Peyer's patch (tissue), 4 donors: ENCODE measurements around the gene PCDHGC5. TPM values are rescaled to one million over a fixed set of nuclear protein-coding genes. Genes with fewer than 3 reads are reported as not detected.

Experiments used
- DNase-seq, 3 donors: peaks; one replicate each; pipeline ENCODE4 v3.0.0-alpha.2; 2017 to 2019
- H3K27ac ChIP-seq, 4 donors: fragments of 200-600 bp; sonication (generic); one replicate each; pipeline ENCODE4 v1.5.1; 2016 to 2019
- H3K27me3 ChIP-seq, 2 donors: fragments of 200-600 bp; sonication (generic); one replicate each; pipeline ENCODE4 v1.5.1; 2019
- H3K36me3 ChIP-seq, 3 donors: fragments of 200-600 bp; sonication (generic); one replicate each; pipeline ENCODE4 v1.5.1; 2016 to 2019
- H3K4me1 ChIP-seq, 4 donors: fragments of 200-600 bp; sonication (generic); one replicate each; pipeline ENCODE4 v1.5.1; 2016 to 2019
- H3K4me3 ChIP-seq, 4 donors: fragments of 200-600 bp; sonication (generic); 1 replicate in 3 of 4; 2 replicates in 1 of 4; pipeline ENCODE4 v1.5.1; 2016 to 2019; ENCODE audit warnings: mild to moderate bottlenecking in 1 of 4
- H3K9me3 ChIP-seq, 4 donors: fragments of 200-600 bp; sonication (generic); one replicate each; pipeline ENCODE4 v1.5.1; 2016 to 2019; ENCODE audit warnings: mild to moderate bottlenecking in 1 of 4
- CTCF ChIP-seq, 6 experiments: fragments of 450-650 bp in 4 of 6; fragments of 200-600 bp in 2 of 6; sonication (generic) in 1 of 6; IDR thresholded peaks; one replicate each; pipeline ENCODE4 v1.5.1; 2017 to 2019; ENCODE audit warnings: antibody characterized with exemption in 6 of 6, mild to moderate bottlenecking in 3 of 6, moderate library complexity in 1 of 6
- POLR2A ChIP-seq, 2 donors: fragments of 450-650 bp; IDR thresholded peaks; one replicate each; pipeline ENCODE4 v1.5.1; 2017; ENCODE audit warnings: antibody characterized with exemption in 2 of 2, mild to moderate bottlenecking in 2 of 2, moderate library complexity in 2 of 2
- total RNA-seq, 4 donors: library from RNA; depleted of rRNA; stranded (reverse); fragments of >200 nt; gene quantifications; one replicate each; pipeline ENCODE4 v1.1.0, GENCODE V29; 2016

The PCDHGC5 gene
- total RNA-seq = 1 to 10 TPM in 1 of 4 donors, under 1 TPM in 2, not detected in 1; 0.67 to 1.4 (median 0.95) TPM

DNA sequence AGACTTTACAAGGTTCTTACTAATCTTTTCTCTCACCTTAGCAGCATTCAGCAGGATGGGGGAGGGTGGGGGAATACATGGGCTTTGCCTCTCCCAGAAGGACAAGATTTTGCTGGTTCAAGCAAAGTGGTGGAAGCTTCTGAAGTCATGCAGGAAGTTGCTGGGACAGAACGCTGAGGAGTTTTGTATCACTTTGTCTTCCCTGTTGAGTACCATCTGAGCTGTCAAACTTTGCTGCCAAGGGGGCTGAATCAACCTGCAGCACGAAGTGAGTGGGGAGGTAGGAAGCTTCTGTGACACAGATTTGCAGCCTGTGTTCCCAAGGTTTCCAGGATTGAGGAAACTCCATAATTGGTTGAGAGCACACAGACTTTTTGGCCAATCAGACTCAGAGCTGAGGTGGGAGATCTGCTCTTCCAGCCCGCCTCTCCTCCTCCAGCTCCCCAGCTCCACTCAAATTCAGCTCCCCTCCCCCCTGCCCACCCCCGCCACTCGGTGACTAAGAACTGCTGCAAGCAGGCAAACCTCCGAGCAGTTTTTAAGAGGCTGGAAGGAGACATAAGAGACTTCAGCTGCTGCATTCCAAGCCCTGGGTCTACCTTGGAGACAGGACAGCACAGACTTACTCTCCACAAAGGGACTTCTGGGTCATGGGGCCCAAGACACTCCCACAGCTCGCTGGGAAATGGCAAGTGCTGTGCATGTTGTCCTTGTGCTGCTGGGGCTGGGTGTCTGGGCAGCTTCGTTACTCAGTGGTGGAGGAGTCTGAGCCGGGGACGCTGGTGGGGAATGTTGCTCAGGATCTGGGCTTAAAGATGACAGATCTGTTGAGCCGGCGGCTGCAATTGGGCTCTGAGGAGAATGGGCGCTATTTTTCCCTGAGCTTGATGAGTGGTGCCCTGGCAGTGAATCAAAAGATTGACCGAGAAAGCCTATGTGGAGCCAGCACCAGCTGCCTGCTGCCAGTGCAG is at the start of gene PCDHGC5:
TSS of gene PCDHGC5 (plus strand) at position 491 of the 971 bp plus-strand sequence. CDS start at position 651, 160 bp downstream.
- H3K4me1 ChIP-seq = peaks cover 0 to 9% (median 4%) of the 10 kb centered on the region in 4 donors
- H3K27me3 ChIP-seq = peaks cover 0 to 5% of the 10 kb centered on the region in 2 donors
- H3K4me3 ChIP-seq = no peak within 1 kb of the TSS
- no peak for TF ChIP-seq POLR2A (IDR thresholded peaks at IDR 0.05)
- no peak within 1 kb of the TSS for H3K27ac ChIP-seq
- DNase-seq = no peak
- no peaks in the 10 kb centered on the region for H3K36me3 ChIP-seq
- H3K9me3 ChIP-seq = no peaks in the 10 kb centered on the region

- Histone ChIP-seq H3K36me3 (no peaks in the 10 kb centered on the region), H3K4me3 (no peak overlapping the region), H3K9me3 (peaks cover 0 to 31% (median 0%) of the 10 kb centered on the region in 4 donors), H3K4me1 (no peaks in the 10 kb centered on the region), H3K27ac (no peak overlapping the region), H3K27me3 (no peaks in the 10 kb centered on the region)
- DNase-seq = no peak
- TF ChIP-seq POLR2A (IDR thresholded peaks at IDR 0.05) (no peak), CTCF (IDR thresholded peaks at IDR 0.05) (no peak)
Observed at GRCh38 chr5:141439411-141440141, 49.3 kb upstream of the PCDHGC5 start.

GRCh38 chr5:141440341-141440740 is 48.5 kb upstream of the PCDHGC5 start:
- no peak for TF ChIP-seq POLR2A (IDR thresholded peaks at IDR 0.05)
- no peak for TF ChIP-seq CTCF (IDR thresholded peaks at IDR 0.05)
- Histone ChIP-seq H3K4me1 (no peaks in the 10 kb centered on the region), H3K9me3 (peaks cover 0 to 37% (median 0%) of the 10 kb centered on the region in 4 donors), H3K4me3 (no peak overlapping the region), H3K27ac (no peak overlapping the region), H3K27me3 (no peaks in the 10 kb centered on the region), H3K36me3 (no peaks in the 10 kb centered on the region)
- no peak for DNase-seq

DNA sequence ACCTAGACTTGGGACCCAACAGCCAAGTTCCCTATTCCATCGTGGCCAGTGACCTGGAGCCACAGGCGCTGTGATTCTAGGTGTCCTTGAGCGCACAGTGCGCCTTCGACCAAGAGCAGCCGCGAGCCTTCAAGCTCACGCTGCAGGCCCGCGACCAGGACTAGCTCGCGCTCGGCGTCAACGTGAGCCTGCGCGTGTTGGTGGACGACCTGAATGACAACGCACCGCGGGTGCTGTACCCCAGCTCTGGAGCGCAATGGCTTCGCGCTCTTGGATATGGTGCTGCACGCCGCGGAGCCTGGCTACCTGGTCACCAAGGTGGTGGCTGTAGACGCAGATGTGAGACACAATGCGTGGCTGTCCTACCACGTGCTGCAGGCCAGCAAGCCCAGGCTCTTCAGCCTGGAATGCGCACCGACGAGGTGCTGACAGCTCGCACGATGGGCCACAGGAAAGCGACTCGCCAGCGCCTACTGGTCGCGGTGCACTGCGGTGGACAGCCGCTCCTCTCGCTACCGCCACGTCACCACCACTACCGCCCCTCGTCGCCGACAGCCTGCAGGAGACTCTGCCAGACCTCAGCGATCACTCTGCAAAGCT is 47.2 kb upstream of the PCDHGC5 start:
- no peak for DNase-seq
- Histone ChIP-seq H3K27me3 (no peaks in the 10 kb centered on the region), H3K4me1 (no peaks in the 10 kb centered on the region), H3K9me3 (peaks cover 0 to 34% (median 0%) of the 10 kb centered on the region in 4 donors), H3K4me3 (no peak overlapping the region), H3K36me3 (no peaks in the 10 kb centered on the region), H3K27ac (no peak overlapping the region)
- no peak for TF ChIP-seq CTCF (IDR thresholded peaks at IDR 0.05)
- TF ChIP-seq POLR2A (IDR thresholded peaks at IDR 0.05) = no peak

GRCh38 chr5:141465351-141465750 is 23.5 kb upstream of the PCDHGC5 start:
- TF ChIP-seq CTCF (IDR thresholded peaks at IDR 0.05) (no peak), POLR2A (IDR thresholded peaks at IDR 0.05) (no peak)

More at GRCh38 chr5:141465351-141465750, 23.5 kb upstream of the PCDHGC5 start:
- Histone ChIP-seq H3K9me3 (no peaks in the 10 kb centered on the region), H3K27me3 (no peaks in the 10 kb centered on the region), H3K4me3 (no peak overlapping the region), H3K4me1 (no peaks in the 10 kb centered on the region), H3K27ac (no peak overlapping the region), H3K36me3 (no peaks in the 10 kb centered on the region)
- DNase-seq = no peak
